NCI-H524 treated with DMSO at 0.1 percent for 48 hours (cell line): ENCODE measurements around the gene MED23.

Experiments
- DNase-seq: peaks from one replicate; lab custom pipeline; 2025; lab: John Stamatoyannopoulos, UW

Gene MED23

GRCh38 chr6:131640100-131640499 is 12.1 kb upstream of the MED23 start:
- no peak for DNase-seq

DNA sequence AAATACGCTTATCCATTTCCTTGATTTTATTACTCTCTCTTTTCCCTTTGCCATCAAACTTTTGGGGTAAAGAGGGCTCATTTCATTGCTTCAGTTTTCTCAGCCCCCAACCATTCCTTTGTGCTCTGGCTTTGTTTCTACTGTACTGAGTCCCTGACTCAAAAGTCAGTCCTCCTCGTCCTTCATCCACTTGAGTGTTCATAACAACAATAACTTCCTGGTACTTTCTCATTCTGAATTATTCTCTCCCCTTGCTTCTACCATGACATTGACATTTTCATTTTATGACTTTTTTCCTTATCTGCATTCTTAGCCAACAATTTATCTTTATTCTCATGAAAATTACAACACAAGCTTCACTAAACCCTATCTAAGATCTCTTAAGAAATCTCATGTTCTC is 10.0 kb upstream of the MED23 start:
- no peak for DNase-seq

DNA sequence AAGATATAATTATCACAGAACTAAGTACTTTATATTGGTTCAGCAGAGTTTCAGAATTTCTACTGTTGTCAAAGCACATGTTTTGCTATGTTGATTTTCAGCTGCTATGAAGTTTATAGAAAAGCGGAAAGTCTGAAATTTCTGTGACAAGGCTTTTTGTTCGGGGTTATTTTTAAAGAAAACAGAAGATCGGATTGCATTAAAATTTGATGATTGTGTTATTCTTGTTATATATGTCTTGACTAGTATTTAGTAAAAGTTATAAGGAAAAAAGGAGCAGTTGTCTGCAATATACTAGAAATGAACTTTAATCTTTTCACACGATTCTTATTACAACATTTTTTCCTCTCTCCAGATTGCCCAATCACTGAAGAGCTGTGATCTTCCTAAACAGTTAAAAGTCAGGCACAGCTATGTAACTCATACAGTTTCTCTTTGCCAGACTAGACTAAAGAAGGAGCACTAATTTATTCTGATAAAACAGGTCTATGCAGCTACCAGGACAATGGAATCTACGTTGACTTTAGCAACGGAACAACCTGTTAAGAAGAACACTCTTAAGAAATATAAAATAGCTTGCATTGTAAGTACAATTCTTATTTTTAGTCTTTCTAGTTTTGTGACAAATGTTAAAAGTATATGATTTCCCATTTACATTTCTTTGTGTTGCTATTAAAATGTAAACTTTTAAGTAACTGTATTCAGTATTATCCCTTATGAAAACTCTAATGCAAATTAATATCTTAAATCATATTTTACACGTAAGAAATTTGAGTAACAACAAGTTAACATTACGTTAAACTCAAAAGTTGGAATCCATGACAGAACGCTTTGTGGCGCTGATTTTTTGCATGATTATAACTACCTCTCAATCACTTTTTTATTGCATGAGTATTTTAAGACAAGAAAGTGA is 9.1 kb upstream of the MED23 start, which contains the start of gene ENPP3:
ENPP3 (plus strand) TSS at position 423 of the 913 bp plus-strand sequence; CDS start at position 506, 83 bp downstream.
- DNase-seq: no peak

DNA sequence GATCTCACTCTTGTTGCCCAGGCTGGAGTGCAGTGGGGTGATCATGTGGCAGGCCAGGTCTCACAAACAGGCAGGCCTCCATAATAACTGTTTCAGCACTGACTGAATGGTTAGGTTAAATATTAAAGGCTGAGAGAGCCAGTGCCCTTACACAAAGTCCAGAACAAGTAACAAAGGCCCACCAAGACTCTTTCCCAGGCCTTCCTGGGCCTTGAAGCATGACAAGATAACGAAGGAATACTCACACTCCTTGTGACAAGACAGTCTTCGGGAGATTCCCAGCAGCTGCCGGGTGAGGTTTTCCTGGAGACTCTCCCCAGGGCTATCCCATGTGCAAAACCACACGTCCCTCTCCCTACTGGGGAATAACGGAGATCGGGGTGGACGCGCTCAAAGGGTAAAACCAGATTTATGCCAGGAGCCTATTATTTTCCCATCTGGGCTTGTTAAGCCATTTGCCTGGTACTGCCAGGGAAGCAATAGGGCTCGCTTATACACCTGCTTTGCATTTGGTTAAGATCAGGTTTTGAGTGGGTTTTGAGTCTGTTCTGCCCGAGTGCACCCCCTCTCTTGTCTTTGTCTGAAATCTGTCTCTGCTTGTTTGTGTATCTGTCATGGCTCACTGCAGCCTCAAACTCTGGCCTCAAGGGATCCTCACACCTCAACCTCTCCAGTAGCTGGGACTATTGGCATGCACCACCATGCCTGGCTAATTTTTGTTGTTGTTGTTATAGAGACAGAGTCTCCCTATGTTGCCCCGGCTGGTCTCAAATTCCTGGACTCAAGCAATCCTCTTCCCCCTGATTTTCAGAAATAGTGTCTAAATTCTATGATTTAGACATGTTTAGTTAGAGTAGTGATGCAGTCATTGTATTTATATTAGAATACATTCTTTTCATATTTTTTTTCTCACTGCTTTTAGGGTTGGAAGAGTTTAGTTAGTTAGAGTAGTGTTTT is 7.6 kb upstream of the MED23 start:
- DNase-seq: no peak

GRCh38 chr6:131631625-131632289 is 3.7 kb upstream of the MED23 start:
- DNase-seq: no peak

DNA sequence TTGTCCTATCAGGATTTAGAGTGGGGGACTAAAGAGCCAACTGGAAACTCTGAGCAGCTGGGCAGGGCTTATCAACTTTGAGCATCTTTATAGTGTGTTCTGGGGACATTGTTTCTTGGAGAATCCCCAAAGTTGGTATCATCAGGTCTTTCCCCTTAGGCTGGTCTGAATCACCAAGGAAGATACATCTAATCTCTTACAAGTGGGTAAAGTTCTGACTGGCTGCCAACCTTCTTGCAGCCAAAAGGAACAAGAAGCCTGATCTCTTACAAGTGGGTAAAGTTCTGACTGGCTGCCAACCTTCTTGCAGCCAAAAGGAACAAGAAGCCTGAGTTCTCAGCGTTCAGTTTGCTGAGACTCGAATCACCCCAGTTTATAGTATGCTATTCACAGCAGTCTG is 1.6 kb upstream of the MED23 start:
- DNase-seq: no peak

- DNase-seq: no peak
Measured at GRCh38 chr6:131628726-131629125, 684 bp upstream of the MED23 start.

DNA sequence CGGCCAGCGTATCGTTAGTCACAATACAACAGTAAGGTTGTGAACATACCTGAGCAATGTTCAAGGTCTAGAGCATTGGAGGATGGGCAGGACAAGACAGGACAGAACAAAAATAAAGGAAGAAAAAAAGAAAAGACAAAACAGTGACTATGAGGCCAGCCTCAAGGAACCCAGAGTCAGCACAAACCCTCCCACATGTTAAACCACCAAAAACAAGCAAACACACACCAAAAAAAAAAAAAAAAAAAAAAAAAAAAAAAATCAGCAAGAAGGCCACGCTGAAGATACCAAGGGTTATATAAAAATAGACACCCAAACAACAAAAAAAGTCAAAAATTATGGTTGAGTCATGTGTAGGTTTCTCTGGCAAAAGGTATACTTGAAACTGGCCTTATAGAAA is 12.8 kb downstream of the MED23 start:
- no peak for DNase-seq

DNA sequence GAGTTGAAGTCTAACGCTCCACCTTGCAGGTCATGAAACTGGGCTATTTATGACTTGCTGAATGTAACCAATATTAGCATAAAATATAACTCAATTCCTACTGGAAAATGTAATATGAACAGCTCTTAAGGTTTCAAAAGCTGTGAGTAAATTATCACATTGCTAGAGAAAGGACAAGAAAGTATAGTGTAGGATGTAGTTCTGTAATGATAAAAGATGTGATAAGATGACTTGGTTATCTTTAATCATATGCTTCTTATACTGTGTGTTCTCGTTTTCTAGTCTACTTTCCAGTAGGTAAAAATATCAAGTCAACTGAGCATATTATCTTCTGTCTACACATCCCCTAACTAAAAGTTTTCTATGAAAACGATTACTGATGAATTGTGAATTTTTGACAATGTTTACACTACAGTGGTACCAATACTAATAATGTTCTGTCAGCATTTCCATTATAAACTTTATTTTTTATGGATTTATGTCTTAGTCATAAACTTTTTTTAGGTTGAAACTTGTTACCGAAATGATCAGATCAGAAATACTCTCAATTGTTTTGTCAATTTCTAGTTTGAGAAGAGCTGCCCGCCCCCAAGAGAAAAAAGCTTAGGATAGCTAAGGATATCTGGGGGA is 14.6 kb downstream of the MED23 start:
- no peak for DNase-seq

DNA sequence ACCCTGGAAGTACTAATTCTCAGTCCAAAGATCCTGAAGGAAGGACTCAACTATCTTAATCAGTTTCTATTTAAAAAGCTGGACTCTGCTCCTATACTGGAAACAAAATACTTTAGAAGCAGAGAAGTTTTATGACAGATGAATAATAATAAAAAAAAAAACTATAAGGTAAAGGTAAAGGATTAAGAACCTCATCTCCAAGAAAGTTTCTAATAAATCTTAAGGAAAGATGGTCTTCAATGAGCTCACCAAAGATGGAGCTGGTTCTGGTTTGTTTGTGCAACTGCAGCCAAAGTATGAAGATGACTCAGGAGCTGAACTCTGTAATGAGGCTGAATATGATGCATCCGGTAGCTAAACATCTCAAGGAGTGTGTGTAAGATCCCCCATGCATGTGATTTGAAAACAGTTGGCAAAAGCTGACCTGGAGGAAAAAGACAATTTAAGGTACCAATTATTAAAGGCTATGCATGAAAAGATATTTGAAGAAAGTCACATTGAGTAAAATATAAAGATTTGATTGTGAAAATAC is 25.2 kb downstream of the MED23 start:
- DNase-seq: no peak

DNA sequence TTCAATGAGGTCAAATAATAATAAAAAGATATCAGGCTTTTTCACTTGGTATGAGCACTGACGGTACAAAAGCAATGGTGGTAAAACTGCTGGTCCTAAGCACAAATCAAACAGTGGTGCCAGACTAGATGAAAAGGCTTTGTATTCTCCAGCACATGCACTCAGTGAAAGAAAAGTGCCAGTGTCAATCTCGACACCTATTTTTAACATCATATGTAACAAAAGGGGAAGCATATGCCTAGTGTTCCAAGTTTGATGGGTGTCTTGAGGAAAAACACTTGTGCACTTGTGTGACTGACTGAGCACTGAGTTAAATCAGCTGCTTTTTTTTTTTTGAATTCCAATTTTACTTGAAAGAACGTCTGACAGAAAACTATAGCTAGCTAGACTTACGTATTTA is 27.3 kb downstream of the MED23 start:
- no peak for DNase-seq

GRCh38 chr6:131597446-131597845 is 30.6 kb downstream of the MED23 start:
- no peak for DNase-seq

- DNase-seq: no peak
Measured at GRCh38 chr6:131594074-131594473, 34.0 kb downstream of the MED23 start.

- DNase-seq: no peak
Measured at GRCh38 chr6:131592935-131593334, 35.1 kb downstream of the MED23 start.

DNA sequence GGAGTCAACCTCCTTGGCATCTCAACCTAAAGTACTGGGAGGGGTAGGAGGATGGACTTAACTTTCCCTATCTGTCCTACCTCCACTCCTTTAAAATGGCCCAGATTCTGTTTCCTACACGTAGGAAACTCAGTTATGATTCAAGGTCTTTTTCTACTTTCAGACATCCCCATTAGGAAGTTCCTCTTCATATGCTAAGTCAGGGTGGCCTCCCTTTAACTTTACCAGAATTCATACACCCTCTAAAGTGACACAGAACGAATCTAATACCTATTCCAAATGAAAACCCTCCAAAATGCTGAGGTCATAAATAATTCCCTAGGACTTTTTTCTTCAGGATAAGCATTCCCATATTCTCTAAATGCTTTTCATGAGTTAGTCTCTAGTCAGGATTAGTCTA is 39.4 kb downstream of the MED23 start:
- no peak for DNase-seq

DNA sequence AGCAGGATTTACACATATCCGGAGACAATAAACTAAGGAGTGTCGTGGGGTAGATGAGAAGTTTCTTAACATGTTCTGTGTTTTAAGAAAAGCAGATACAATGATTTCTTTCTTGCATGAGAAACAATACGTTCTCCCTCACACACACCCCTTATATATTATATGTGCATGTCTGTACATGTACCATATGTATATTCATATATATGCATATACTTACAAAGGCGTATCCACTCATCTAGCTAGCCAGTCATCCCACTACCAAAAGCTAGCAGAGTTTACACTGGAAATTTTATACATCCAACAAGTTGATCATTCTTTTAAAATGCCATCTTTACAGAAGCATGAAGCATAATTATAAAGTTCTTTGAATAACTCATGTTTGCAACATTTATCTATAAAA is 40.1 kb downstream of the MED23 start:
- DNase-seq: no peak

GRCh38 chr6:131586543-131586942 is 41.5 kb downstream of the MED23 start:
- no peak for DNase-seq

- no peak for DNase-seq
Measured at GRCh38 chr6:131581523-131581922, 46.5 kb downstream of the MED23 start.

DNA sequence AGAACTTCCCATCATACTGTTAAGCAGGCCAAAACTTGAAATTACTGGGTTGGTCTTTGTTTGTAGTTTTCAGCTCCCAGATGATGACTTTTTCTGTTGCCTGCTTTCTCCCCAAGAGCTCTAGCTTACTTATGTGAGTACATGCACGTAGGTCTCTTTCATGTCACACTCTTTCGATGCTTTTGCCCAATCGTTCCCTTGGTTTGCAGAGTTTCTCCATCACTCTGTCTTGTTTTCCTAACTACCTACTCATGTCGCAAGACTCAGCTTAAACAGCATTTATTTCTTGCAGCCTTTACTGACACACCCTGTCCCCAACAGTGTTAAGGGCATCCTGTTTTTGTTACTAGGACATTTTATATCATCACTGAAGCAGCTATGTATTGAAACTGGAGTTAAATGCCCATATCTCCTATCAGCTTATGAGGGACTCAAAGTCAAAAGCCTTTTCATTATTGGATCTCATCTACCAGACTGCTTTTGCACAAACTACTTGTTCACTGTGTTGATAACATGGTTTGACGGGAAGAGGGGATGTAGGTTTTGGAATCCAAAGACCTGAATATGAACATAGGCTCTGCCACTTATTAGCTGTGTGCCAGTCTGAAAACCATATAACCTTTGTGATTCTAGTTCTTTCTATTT is 52.1 kb downstream of the MED23 start:
- no peak for DNase-seq

DNA sequence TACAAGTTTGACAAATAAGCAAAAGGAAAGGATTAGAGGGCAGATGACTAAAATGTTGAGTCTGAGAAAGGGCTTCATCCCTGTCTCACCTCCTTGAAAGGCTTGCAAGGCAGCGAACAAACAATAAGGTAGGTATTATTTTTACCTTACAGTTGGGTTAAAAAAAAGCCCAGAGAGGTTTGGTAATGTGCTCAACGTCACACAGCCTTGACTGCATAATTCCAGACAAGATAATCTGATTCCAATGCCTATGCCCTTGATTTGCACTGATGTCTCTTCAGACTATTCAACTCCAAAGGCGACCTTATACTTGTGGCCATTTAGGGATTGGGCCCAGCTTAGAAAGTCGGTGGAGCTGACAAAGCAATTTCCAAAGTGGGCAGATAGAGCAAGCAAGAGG is 53.4 kb downstream of the MED23 start:
- DNase-seq: no peak

DNA sequence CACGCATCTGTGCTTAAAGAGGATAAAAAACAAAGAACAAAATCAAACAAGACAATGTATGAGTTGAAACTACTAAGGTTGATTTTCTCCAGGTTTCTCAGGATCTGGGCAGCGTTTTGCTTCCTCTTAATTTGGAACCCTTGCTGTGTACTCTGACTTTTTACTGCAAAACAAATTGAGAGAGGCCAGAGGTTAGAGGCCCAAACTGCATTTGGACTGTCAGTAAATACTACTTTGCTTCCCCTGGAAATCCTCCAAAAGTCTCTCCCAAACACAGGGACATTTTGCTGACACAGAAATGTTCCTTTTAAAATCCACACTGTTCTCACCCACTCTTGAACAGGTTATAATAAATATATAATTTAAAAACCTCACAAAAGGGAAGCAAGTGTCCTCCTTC is 53.9 kb downstream of the MED23 start:
- no peak for DNase-seq
